PC-9 (cell line): ENCODE results near the gene RNF125.

ENCODE experiments used
- CTCF ChIP-seq: fragments of 200-600 bp; sonication (generic); conservative IDR thresholded peaks from 2 replicates; pipeline ENCODE4 v1.6.1; 2017; ENCODE audit warnings: mixed run types, antibody characterized with exemption, mild to moderate bottlenecking, moderate library complexity
- EZH2 ChIP-seq: fragments of 200-600 bp; sonication (generic); IDR thresholded peaks from 2 replicates; pipeline ENCODE4 v1.8.0; 2017; ENCODE audit warnings: antibody characterized with exemption, low read depth

DNA sequence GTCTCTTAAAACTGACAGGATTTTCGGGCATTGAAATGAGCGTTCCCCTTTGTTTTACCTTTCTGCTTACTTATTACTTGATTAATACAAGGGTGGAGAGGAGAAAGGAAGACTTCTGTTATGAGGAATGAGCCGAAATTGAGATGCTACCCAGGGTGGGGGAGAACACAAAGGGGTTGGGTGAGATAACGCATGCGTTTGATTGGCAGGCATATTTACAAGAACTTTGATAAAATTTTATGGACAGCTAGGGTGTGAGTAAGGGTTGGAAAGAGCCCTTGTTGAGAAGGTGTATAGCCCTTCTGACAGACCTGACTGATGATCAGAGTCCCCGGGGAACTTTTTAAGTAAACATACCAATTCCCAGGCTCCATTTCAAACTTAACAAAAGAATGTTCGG is 74.9 kb downstream of the RNF125 start:
- TF ChIP-seq CTCF (no peak), EZH2 (no peak)
